HG02884 (cell line): ENCODE results near the gene ZFP36.
"Not testable (repeated sequence)": the region's sequence is repeated elsewhere in the genome, so short reads cannot be mapped to it uniquely, and the experiment has no call there.

Experiments used
- ATAC-seq: cut with Tn5 transposase; IDR thresholded peaks from one replicate; pipeline ENCODE4 v1.9.1; 2021; ENCODE audit warnings: mild to moderate bottlenecking, moderate library complexity; ENCODE audit not compliant: unreplicated experiment

Gene ZFP36, protein sequence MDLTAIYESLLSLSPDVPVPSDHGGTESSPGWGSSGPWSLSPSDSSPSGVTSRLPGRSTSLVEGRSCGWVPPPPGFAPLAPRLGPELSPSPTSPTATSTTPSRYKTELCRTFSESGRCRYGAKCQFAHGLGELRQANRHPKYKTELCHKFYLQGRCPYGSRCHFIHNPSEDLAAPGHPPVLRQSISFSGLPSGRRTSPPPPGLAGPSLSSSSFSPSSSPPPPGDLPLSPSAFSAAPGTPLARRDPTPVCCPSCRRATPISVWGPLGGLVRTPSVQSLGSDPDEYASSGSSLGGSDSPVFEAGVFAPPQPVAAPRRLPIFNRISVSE

GRCh38 chr19:39406656-39407409 is at the start of gene ZFP36:
ZFP36 (plus strand) TSS chr19:39406847; CDS start chr19:39406905, 58 bp downstream.
- ATAC-seq = no peak

- no peak for ATAC-seq
Observed at GRCh38 chr19:39359026-39359425, 47.6 kb upstream of the ZFP36 start.

GRCh38 chr19:39360599-39360998 is 46.0 kb upstream of the ZFP36 start:
- ATAC-seq = no peak

- ATAC-seq = no peak
Observed at GRCh38 chr19:39362682-39363657, 43.7 kb upstream of the ZFP36 start.

- ATAC-seq = no peak
Observed at GRCh38 chr19:39363901-39364457, 42.7 kb upstream of the ZFP36 start.

DNA sequence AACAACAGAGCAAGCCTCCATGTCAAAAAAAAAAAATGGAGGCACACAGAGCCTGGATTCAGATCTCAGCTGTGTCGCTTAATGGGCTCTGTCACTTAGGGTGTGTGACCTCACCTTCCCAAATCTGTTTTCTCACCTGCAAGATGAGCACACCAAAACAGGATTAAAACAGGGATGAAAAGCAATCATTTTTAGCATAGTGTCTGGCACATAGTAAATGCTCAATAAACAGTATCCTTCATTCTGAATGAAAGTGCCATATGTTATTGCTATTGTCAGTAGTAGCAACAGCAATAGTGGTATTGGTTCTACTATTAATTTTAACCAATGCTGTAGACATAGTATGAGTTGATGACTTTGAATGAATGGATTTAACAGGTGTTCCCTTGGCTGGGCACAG is 41.1 kb upstream of the ZFP36 start:
- no peak for ATAC-seq

- no peak for ATAC-seq
Observed at GRCh38 chr19:39369200-39369599, 37.4 kb upstream of the ZFP36 start.

GRCh38 chr19:39370735-39371134 is 35.9 kb upstream of the ZFP36 start:
- no peak for ATAC-seq

- ATAC-seq = no peak
Observed at GRCh38 chr19:39372047-39372802, 34.4 kb upstream of the ZFP36 start.

GRCh38 chr19:39372941-39373340 is 33.7 kb upstream of the ZFP36 start:
- ATAC-seq = no peak

DNA sequence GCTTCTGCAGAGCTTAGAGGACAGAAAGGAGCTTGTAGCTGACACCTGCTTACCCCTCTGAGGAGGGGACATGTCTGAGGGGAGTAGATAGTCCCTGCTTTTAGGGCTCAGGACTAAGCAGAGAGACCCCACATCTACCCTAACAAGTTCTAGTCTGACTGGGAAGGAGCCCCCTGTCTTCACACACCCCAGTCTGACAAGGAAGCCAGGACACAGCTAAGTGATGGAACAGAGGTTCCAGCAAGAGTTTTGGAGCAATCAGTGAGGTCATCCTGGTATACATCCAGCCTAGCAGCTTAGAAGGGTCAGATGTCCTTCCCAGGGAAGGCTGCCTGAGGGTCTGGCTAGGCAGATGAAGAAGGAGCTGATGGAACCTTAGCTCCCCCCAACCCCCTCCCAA is 30.7 kb upstream of the ZFP36 start:
- no peak for ATAC-seq

DNA sequence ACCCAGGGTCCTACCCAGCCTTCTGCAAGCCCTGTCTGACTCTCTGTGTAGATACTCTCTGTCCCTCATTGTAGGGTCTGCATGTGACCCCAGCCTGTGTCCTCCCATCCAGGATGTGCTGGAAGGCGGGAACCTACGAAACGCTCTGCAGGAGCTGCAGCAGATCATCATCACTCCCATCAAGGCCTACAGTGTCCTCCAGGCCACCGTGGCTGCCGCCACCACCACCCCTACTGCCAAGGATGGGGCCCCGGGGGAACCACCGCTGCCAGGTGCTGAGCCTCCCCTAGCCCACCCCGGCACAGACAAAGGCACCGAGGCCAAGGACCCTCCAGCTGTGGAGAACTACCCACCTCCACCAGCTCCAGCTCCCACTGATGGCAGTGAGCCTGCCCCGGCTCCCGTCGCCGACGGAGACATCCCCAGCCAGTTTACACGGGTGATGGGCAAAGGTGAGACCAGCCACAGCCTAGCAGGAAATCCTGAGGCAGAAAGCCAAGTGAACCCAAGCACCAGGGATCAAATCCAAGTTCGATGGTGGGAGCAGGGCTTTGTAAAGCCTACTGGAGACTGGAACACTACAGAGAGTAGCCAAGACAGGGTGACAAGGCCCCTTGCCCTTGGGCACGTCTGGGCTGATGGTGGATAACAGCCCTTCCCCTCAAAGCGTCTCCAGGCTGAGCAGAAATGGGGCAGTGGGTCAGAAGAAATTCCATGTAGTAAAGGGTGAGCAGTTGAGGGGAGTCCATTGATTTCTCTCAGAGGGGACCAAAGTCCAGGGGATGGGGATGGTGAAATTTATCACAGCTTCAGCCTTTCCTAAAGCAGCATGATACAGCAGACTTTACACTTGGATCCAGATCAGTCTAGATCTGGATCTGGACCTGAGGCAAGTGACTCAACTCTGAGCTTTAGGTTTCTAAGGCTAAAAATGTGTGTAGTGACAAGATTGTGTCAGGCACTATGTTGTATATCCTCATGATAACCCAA is 29.0 kb upstream of the ZFP36 start:
- no peak for ATAC-seq

GRCh38 chr19:39379366-39379765 is 27.3 kb upstream of the ZFP36 start:
- ATAC-seq = not testable (repeated sequence)

DNA sequence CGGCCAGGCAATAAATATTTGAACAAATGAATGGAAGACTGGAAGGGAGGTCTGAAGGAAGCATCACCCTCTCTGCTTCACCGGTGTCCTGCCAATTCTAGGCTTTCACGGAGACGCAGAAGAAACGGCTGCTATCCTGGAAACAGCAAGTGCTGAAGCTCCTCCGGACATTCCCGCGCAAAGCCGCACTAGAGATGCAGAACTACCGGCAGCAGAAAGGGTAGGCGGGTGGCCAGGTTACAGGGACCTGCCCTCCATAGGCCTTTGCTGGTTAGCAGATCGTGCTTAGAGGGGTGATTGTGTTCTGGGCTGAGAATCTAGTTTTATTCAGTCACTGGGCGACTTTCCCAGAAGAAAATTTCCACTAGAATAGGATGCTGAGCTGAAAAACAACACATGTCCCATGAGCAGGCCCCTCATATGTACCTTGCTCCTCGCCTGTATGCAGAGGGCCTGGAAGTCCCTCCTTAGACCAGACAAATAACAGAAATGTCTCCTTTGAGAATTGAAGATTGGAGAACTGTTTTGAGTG is 26.7 kb upstream of the ZFP36 start:
- no peak for ATAC-seq

DNA sequence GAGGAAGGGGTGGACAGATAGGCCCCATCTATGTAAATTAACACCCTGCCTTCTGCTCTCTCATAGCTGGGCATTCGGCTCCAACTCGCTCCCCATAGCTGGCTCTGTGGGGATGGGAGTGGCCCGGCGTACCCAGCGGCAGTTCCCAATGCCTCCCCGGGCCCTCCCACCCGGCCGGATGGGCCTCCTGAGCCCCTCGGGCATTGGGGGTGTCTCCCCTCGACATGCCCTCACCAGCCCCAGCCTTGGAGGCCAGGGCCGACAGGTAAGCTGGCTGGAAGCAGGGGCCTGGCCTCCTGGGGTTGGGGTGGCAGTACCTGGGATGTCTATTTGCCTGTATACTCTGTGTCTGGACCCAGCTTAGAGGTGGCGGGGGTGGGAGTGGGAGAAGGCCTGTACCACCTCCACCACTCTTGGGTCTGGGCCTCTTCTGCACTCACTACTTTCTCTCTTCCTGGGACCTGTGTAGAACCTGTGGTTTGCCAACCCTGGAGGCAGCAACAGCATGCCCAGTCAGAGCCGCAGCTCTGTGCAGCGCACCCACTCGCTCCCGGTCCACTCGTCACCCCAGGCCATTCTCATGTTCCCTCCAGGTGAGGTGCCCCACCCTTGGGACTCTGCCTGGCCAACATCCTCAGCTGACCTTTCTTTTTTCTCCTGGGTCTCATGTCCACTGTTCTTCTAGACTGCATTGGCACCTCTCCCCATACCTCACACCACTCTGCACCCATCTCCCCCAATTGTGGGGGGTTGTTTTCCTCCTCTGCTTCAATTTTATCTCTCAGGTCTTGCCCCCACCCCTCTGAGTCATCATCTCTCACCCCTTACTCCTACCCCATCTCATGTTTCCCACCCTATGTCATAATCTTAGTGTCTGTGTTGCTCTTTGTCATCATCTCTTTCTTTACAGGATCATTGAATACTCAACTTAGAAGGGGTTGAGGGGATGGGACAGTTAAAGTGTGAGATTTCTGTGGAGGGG is 25.8 kb upstream of the ZFP36 start:
- no peak for ATAC-seq

GRCh38 chr19:39381910-39382611 is 24.6 kb upstream of the ZFP36 start:
- no peak for ATAC-seq
